ENCODE results near the gene SDC1. TPM values are rescaled to one million over a fixed set of nuclear protein-coding genes. Genes with fewer than 3 reads are reported as not detected.

SDC1 gene
- total RNA-seq, 4 donors from 2014 or later: 21.9 to 28.0 (median 24.7) TPM

DNA sequence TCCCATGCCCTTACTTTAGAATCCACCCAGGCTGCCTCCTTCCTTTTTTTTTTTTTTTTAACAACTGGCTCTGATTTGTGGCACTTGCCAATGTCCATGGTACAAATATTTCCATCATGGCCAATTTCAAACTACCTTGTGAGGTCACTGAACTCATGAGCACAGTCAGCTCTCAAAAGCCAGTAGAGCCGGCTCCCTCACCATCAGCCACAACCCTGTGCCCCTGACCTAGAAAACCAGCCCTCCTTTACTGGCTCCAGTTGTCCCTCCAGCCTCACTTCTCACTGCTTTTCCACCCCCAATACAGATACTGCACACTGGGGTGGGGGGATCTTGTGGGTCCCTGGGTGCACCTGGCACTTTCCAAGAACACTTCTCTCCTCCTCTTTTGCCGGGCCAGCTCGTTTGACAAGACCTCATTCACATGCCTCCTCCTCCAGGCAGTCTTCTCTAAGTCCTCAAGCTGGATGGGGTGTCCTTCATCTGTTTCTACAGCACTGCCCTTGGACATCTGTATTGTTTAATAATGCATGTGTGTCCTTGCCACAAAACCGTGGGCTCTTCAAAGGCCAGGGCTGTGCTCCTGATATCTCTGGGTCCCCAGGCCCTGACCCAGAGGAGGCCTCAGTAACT is 35.5 kb downstream of the SDC1 start:
- Histone ChIP-seq H3K27me3 (no peaks in the 10 kb centered on the region), H3K36me3 (no peaks in the 10 kb centered on the region), H3K4me3 (replicated peaks in 1 of 3) (no peak overlapping the region), H3K4me1 (peaks cover 19 to 41% of the 10 kb centered on the region in 2 donors), H3K9me3 (no peaks in the 10 kb centered on the region), H3K27ac (peak overlapping the region in 2 of 3 donors; percentile 33 to 42)
- peak; percentile 59 to 72 for DNase-seq
- WGBS, 2 donors: 58 to 71% methylated on average over 4 of the region's 4 CpGs
- intact Hi-C loops (cut with DNase I): no loop called here
- TF ChIP-seq, protein P1, sequence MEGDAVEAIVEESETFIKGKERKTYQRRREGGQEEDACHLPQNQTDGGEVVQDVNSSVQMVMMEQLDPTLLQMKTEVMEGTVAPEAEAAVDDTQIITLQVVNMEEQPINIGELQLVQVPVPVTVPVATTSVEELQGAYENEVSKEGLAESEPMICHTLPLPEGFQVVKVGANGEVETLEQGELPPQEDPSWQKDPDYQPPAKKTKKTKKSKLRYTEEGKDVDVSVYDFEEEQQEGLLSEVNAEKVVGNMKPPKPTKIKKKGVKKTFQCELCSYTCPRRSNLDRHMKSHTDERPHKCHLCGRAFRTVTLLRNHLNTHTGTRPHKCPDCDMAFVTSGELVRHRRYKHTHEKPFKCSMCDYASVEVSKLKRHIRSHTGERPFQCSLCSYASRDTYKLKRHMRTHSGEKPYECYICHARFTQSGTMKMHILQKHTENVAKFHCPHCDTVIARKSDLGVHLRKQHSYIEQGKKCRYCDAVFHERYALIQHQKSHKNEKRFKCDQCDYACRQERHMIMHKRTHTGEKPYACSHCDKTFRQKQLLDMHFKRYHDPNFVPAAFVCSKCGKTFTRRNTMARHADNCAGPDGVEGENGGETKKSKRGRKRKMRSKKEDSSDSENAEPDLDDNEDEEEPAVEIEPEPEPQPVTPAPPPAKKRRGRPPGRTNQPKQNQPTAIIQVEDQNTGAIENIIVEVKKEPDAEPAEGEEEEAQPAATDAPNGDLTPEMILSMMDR (IDR thresholded peaks at IDR 0.05): no peak
- no peak for TF ChIP-seq POLR2A (IDR thresholded peaks at IDR 0.05)

DNA sequence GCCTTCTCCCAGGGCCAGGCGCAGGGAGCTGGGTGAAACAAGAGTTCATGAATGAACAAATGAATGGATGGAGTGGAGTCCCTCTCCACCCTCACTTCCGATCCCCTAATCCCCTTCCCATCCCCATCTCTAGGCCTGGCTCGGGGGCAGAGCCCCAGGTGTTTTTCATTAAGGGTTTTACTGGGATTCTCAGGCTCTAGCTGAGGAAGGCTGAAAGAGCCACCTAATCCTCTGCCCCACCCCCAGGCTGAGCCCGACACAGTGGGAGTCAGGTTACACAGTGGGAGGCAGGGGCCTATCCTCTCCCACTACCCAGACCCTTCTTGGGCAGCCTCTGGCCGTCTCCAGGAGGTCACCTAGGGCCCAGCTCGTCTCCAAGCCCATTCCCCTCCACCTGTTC is 36.1 kb downstream of the SDC1 start:
- Histone ChIP-seq H3K27me3 (no peaks in the 10 kb centered on the region), H3K27ac (peak overlapping the region in 2 of 3 donors; percentile 33 to 42), H3K36me3 (no peaks in the 10 kb centered on the region), H3K4me1 (peaks cover 21 to 43% of the 10 kb centered on the region in 2 donors), H3K4me3 (replicated peaks in 1 of 3) (no peak overlapping the region), H3K9me3 (no peaks in the 10 kb centered on the region)
- 70 to 80% methylated on average over 6 of the region's 6 CpGs for WGBS, 2 donors
- intact Hi-C loops (cut with DNase I): no loop called here
- DNase-seq: peak in 1 of 2 donors; percentile 14
- TF ChIP-seq, protein P1 (IDR thresholded peaks at IDR 0.05): no peak
- no peak for TF ChIP-seq POLR2A (IDR thresholded peaks at IDR 0.05)

DNA sequence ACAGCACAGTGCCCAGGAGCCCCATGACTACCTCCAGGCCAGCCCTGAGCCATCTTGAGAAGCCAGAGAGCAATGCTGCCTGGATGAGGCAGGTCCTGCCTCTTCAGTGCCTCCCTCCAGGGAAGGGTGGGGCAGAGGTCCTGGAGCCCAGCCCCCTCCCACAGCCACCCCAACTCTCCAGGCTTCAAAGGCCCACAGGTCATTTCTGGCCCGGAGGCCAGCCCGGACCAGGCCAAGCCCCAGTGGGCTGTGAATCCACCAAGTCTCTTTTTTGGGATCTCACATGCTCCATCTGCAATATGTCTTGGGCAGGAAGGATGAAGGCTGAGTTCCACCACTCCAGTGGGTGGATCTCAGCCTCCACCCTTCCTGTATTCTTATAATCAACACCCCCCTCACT is 36.7 kb downstream of the SDC1 start:
- Histone ChIP-seq H3K27me3 (no peaks in the 10 kb centered on the region), H3K4me3 (replicated peaks in 1 of 3) (no peak overlapping the region), H3K4me1 (peaks cover 27 to 50% of the 10 kb centered on the region in 2 donors), H3K9me3 (no peaks in the 10 kb centered on the region), H3K36me3 (no peaks in the 10 kb centered on the region), H3K27ac (no peak overlapping the region)
- intact Hi-C loops (cut with DNase I): no loop called here
- TF ChIP-seq POLR2A (IDR thresholded peaks at IDR 0.05): no peak
- TF ChIP-seq, protein P1 (IDR thresholded peaks at IDR 0.05): no peak
- no peak for DNase-seq
- 67% methylated on average over 1 of the region's 2 CpGs; no CpG with 5 or more reads in 1 of the 2 donors for WGBS, 2 donors

DNA sequence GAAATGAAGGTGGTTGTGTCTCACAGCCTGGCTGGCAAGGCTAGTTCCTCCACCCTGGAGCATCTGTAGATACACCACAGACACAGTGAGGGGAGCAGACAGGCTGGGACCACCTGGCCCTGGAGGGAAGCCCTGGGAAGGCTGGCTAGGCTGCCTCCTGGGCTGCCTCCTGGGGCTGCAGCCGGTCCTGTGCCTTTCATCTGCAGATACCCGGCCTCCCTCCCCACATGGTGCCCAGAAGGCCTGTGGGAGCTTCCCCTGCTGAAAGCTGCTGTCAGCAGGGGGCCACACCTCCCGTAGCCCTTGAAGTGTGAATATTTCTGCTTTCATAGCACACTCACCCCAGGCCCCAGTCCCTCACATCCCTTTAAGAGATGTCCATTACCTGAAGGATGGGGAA is 37.6 kb downstream of the SDC1 start:
- TF ChIP-seq POLR2A (IDR thresholded peaks at IDR 0.05): no peak
- TF ChIP-seq, protein P1 (IDR thresholded peaks at IDR 0.05): no peak
- intact Hi-C loops (cut with DNase I): no loop called here
- 71 to 84% methylated on average over 3 of the region's 3 CpGs for WGBS, 2 donors

DNA sequence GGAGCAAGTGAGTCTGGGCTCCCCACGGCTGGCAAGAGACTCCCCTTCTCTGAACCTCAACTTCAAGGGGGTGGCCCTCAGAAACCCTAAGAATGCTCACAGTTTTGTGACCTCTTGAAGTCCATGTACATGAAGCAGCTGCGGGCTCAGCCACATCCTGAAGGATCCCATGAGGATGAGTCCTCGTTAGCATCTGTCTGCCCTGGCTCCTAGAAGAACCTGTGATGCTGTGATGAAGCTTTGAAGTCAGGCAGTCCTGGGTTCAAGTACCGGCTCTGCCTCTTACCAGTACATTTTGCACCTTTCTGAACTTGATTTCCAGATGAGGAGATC is 38.1 kb downstream of the SDC1 start:
- no peak overlapping the region for H3K27ac ChIP-seq
- intact Hi-C loops (cut with DNase I): no loop called here
- TF ChIP-seq POLR2A (IDR thresholded peaks at IDR 0.05): no peak
- TF ChIP-seq, protein P1 (IDR thresholded peaks at IDR 0.05): no peak
- H3K27me3 ChIP-seq: no peaks in the 10 kb centered on the region
- DNase-seq: no peak
- no peaks in the 10 kb centered on the region for H3K9me3 ChIP-seq
- no peaks in the 10 kb centered on the region for H3K36me3 ChIP-seq
- no peak overlapping the region for H3K4me3 ChIP-seq (replicated peaks in 1 of 3)
- H3K4me1 ChIP-seq: peaks cover 25 to 52% of the 10 kb centered on the region in 2 donors
- WGBS, 2 donors: 77 to 100% methylated on average over 4 of the region's 4 CpGs

More for the DNA sequence above, 37.6 kb downstream of the SDC1 start:
- Histone ChIP-seq H3K27me3 (no peaks in the 10 kb centered on the region), H3K4me1 (peaks cover 27 to 57% of the 10 kb centered on the region in 2 donors), H3K9me3 (no peaks in the 10 kb centered on the region), H3K36me3 (no peaks in the 10 kb centered on the region), H3K4me3 (replicated peaks in 1 of 3) (no peak overlapping the region), H3K27ac (no peak overlapping the region)
- DNase-seq: no peak

Data from thyroid gland (tissue), 4 donors.